Transverse colon (tissue), 4 donors: ENCODE measurements around the gene SEM1. TPM values are rescaled to one million over a fixed set of nuclear protein-coding genes. Genes with fewer than 3 reads are reported as not detected.
"Not testable (repeated sequence)": the region's sequence is repeated elsewhere in the genome, so short reads cannot be mapped to it uniquely, and the experiment has no call there.

Experiments
- DNase-seq: peaks from one replicate; pipeline ENCODE4 v3.0.0-alpha.2; 2019
- H3K27ac ChIP-seq, 4 donors: fragments of 200-600 bp; sonication (generic); 2 replicates each; pipeline ENCODE4 v1.5.1; 2016 to 2018; ENCODE audit warnings: inconsistent platforms in 4 of 4
- H3K27me3 ChIP-seq: fragments of 200-600 bp; sonication (generic); 2 replicates; pipeline ENCODE4 v1.5.1; 2017; ENCODE audit warnings: inconsistent platforms
- H3K36me3 ChIP-seq, 4 donors: fragments of 200-600 bp; sonication (generic); 2 replicates each; pipeline ENCODE4 v1.5.1; 2017 to 2019; ENCODE audit warnings: inconsistent platforms in 4 of 4
- H3K4me1 ChIP-seq, 4 donors: fragments of 200-600 bp; sonication (generic); 2 replicates each; pipeline ENCODE4 v1.5.1; 2017 to 2020; ENCODE audit warnings: inconsistent platforms in 4 of 4
- H3K4me3 ChIP-seq, 4 donors: fragments of 200-600 bp; sonication (generic); 1 replicate in 1 of 4; 2 replicates in 3 of 4; pipeline versions ENCODE4 v1.5.1 to v1.6.1; 2017 to 2019; ENCODE audit warnings: inconsistent platforms in 4 of 4
- H3K9me3 ChIP-seq, 2 donors: fragments of 200-600 bp; sonication (generic); 2 replicates each; pipeline ENCODE4 v1.5.1; 2017 to 2019; ENCODE audit warnings: inconsistent platforms in 2 of 2
- EP300 ChIP-seq: sonication (generic); formaldehyde crosslinking; IDR thresholded peaks from one replicate; pipeline ENCODE4 v1.6.1; 2017; ENCODE audit warnings: antibody characterized with exemption, low read depth
- POLR2A ChIP-seq: fragments of 450-650 bp; IDR thresholded peaks from one replicate; pipeline ENCODE4 v1.6.1; 2016; ENCODE audit warnings: antibody characterized with exemption, mild to moderate bottlenecking, moderate library complexity
- POLR2AphosphoS5 ChIP-seq, 3 donors: sonication (generic); formaldehyde crosslinking; IDR thresholded peaks; one replicate each; pipeline ENCODE4 v1.6.1; 2016; ENCODE audit warnings: antibody characterized with exemption in 3 of 3
- WGBS, 2 donors: methylation state at CpG; one replicate each; pipeline ENCODE4 v1.1.5; 2018; ENCODE audit warnings: low coverage in 1 of 2; 5-methylcytosine and 5-hydroxymethylcytosine counted together
- in situ Hi-C, 4 donors: fragments of 200-750 bp; cut with MboI; loops; one replicate each; pipeline versions ENCODE4 v1.15.0 to v1.15.1; 2017; ENCODE audit warnings: low sequenced_read_pairs in 3 of 4, low pct_ligation_motif_present in 1 of 4, low pct_unique_long_range_greater_than_20kb in 1 of 4
- intact Hi-C: fragments of 100-400 bp; cut with DNase I; formaldehyde crosslinking; loops from one replicate; pipeline ENCODE4 v1.15.1; 2023; ENCODE audit warnings: low total_unique reads
- total RNA-seq, 4 donors: library from RNA; depleted of rRNA; stranded (reverse); fragments of >200 nt; gene quantifications; one replicate each; pipeline ENCODE4 v1.1.0, GENCODE V29; 2016
- TF ChIP-seq, protein P1 (sequence below), 5 experiments: fragments of 200-600 bp in 3 of 5; fragments of 450-650 bp in 2 of 5; sonication (generic) in 3 of 5; IDR thresholded peaks; 1 replicate in 2 of 5; 2 replicates in 3 of 5; pipeline ENCODE4 v1.5.1; 2016 to 2017; ENCODE audit warnings: antibody characterized with exemption in 5 of 5, inconsistent platforms in 3 of 5, mild to moderate bottlenecking in 2 of 5, moderate library complexity in 1 of 5

The SEM1 gene
- total RNA-seq, 4 donors from 2014 or later: 3.4 to 16.2 (median 15.6) TPM

DNA sequence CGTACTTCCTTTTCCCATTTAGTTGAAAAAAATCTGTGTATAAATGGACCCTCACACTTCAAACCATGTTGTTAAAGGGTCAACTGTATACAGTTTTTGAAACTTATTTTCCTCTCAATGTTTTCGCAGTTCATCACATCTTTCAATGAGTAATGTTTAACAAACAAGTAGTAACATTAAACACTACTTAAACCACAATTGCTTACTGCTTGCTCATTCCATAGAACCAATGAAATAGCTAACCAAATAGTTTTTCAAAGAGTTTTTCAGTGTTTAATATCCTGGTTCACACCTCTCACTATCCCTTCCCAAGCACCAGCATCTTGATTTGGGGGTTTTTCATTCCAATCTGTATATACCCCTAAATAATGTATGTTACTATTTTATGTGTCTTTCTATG, 9.1 kb downstream of the SEM1 start:
- WGBS, 2 donors: 90% methylated on average over 2 of the region's 2 CpGs
- in situ Hi-C loops: no loop called here
- intact Hi-C loops: loop anchor here (5.0 kb wide), 1 partner anchor 1598 kb away; no protein-coding TSS in a partner anchor

DNA sequence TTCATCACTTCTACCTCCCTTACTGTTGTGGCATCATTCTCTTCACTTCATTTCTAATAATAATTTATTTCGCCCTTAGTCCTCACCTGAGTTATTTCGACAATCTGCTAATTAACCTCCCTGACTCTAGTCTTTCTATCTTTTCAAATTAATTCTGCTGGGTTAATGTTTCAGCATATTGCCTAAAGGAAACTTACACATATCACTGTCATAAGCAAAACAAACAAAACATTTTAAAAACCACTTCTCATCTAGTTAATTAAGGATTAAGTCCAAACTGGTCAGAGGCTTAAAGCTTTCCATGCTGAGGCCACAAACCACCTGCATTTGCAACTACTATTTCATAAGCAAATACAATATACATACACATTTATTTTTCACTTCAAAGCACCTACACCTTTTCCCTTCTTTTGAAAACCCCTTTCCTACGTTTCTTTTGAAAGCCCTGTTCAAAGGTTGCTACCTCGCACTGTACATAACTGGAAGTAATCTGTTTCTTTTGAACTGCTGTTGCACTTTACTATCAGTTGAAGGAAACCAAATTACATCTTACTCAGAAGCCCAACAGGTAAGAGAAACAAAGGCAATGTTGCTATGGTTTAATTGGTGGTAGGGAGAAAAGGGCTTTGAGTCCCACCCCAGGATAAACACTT, 10.3 kb downstream of the SEM1 start:
- in situ Hi-C loops: no loop called here
- WGBS, 2 donors: 73 to 78% methylated on average over 4 of the region's 4 CpGs

More for the DNA sequence above, 9.1 kb downstream of the SEM1 start:
- no peaks in the 10 kb centered on the region for H3K9me3 ChIP-seq
- H3K36me3 ChIP-seq: no peaks in the 10 kb centered on the region
- TF ChIP-seq POLR2AphosphoS5 (IDR thresholded peaks at IDR 0.05) (no peak), EP300 (no peak), POLR2A (no peak)
- TF ChIP-seq, protein P1, sequence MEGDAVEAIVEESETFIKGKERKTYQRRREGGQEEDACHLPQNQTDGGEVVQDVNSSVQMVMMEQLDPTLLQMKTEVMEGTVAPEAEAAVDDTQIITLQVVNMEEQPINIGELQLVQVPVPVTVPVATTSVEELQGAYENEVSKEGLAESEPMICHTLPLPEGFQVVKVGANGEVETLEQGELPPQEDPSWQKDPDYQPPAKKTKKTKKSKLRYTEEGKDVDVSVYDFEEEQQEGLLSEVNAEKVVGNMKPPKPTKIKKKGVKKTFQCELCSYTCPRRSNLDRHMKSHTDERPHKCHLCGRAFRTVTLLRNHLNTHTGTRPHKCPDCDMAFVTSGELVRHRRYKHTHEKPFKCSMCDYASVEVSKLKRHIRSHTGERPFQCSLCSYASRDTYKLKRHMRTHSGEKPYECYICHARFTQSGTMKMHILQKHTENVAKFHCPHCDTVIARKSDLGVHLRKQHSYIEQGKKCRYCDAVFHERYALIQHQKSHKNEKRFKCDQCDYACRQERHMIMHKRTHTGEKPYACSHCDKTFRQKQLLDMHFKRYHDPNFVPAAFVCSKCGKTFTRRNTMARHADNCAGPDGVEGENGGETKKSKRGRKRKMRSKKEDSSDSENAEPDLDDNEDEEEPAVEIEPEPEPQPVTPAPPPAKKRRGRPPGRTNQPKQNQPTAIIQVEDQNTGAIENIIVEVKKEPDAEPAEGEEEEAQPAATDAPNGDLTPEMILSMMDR (IDR thresholded peaks at IDR 0.05): no peak
- no peak for DNase-seq
- H3K4me3 ChIP-seq: no peak overlapping the region
- no peaks in the 10 kb centered on the region for H3K27me3 ChIP-seq
- H3K4me1 ChIP-seq: peaks cover 0 to 19% (median 7%) of the 10 kb centered on the region in 4 donors
- H3K27ac ChIP-seq: no peak overlapping the region

GRCh38 chr7:96698449-96698848, 11.2 kb downstream of the SEM1 start:
- H3K27ac ChIP-seq, intact Hi-C loops, H3K27me3 ChIP-seq, DNase-seq, H3K36me3 ChIP-seq, in situ Hi-C loops, H3K9me3 ChIP-seq, H3K4me3 ChIP-seq: not testable (repeated sequence)
- peaks cover 0 to 29% (median 7%) of the 10 kb centered on the region in 4 donors for H3K4me1 ChIP-seq
- WGBS, 2 donors: 53 to 77% methylated on average over 4 to 7 of the region's 7 CpGs

More for the DNA sequence above, 10.3 kb downstream of the SEM1 start:
- intact Hi-C loops: no loop called here
- Histone ChIP-seq H3K27ac (no peak overlapping the region), H3K27me3 (no peaks in the 10 kb centered on the region), H3K9me3 (no peaks in the 10 kb centered on the region), H3K36me3 (peaks cover 0 to under 1% (median 0%) of the 10 kb centered on the region in 4 donors), H3K4me1 (peaks cover 0 to 29% (median 7%) of the 10 kb centered on the region in 4 donors), H3K4me3 (no peak overlapping the region)
- DNase-seq: no peak
- TF ChIP-seq, protein P1 (IDR thresholded peaks at IDR 0.05): no peak
- TF ChIP-seq POLR2AphosphoS5 (IDR thresholded peaks at IDR 0.05) (no peak), POLR2A (no peak), EP300 (no peak)

GRCh38 chr7:96697822-96698221, 11.8 kb downstream of the SEM1 start:
- intact Hi-C loops: no loop called here
- DNase-seq: no peak
- Histone ChIP-seq H3K27me3 (no peaks in the 10 kb centered on the region), H3K9me3 (no peaks in the 10 kb centered on the region), H3K4me3 (no peak overlapping the region), H3K27ac (no peak overlapping the region), H3K4me1 (peaks cover 0 to 29% (median 7%) of the 10 kb centered on the region in 4 donors), H3K36me3 (peaks cover 0 to 10% (median 0%) of the 10 kb centered on the region in 4 donors)
- WGBS, 2 donors: 51 to 65% methylated on average over 3 of the region's 3 CpGs
- in situ Hi-C loops: no loop called here
- TF ChIP-seq, protein P1 (IDR thresholded peaks at IDR 0.05): no peak
- TF ChIP-seq EP300 (no peak), POLR2A (no peak), POLR2AphosphoS5 (IDR thresholded peaks at IDR 0.05) (no peak)
